SK-N-MC (cell line): ENCODE measurements around the gene OR52E4.

Experiments
- DNase-seq: peaks from one replicate; pipeline ENCODE4 v3.0.0-alpha.2; 2011; ENCODE audit warnings: low read depth, low spot score
- H3K27ac ChIP-seq: fragments of 200-600 bp; sonication (generic); 2 replicates; pipeline ENCODE4 v1.5.1; 2016; ENCODE audit warnings: mixed run types
- H3K36me3 ChIP-seq: fragments of 200-600 bp; sonication (generic); 2 replicates; pipeline ENCODE4 v1.6.1; 2017; ENCODE audit warnings: antibody characterized with exemption, low read length, mixed read lengths; ENCODE audit not compliant: insufficient read depth
- H3K4me3 ChIP-seq: fragments of 200-600 bp; sonication (generic); 2 replicates; pipeline ENCODE4 v1.5.1; 2016
- H3K9ac ChIP-seq: fragments of 200-600 bp; sonication (generic); 2 replicates; pipeline ENCODE4 v1.8.0; 2017; ENCODE audit warnings: mixed run types, mixed read lengths; ENCODE audit not compliant: insufficient read length
- H3K9me3 ChIP-seq: fragments of 200-600 bp; sonication (generic); 2 replicates; pipeline ENCODE4 v1.6.1; 2017; ENCODE audit warnings: low read depth, mild to moderate bottlenecking, antibody characterized with exemption, low read length, moderate library complexity, mixed read lengths
- EZH2 ChIP-seq: fragments of 200-600 bp; sonication (generic); IDR thresholded peaks from one replicate; pipeline ENCODE4 v1.6.1; 2017; ENCODE audit warnings: antibody characterized with exemption
- FOXP2 ChIP-seq: optimal IDR thresholded peaks from 2 replicates; pipeline ENCODE3; 2011; ENCODE audit warnings: mild to moderate bottlenecking, moderate library complexity; ENCODE audit not compliant: insufficient read depth; ENCODE audit errors: extremely low read length, control extremely low read depth
- POLR2AphosphoS5 ChIP-seq: IDR thresholded peaks from 2 replicates; pipeline ENCODE4 v1.6.1; 2012; ENCODE audit warnings: mild to moderate bottlenecking, low read depth, low read length, borderline replicate concordance

OR52E4 gene

DNA sequence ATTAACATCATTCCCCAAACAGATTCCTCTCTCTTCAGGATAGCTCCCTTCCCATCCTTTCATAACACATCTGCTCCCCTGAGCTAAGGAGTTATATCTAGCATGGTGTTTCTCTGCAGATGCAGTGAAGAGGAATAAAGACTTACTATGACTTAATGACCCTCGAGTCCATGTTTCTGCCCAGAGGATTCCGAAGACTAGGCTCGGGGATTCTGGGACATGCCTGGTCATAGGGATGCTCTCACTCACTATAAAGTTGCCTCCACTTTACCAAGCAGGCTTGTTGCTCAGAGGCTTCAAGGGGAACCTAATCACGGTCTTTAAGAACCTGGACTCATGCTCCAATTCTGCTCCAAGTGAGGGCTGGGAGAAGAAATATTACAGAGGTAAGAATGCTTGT lies at the start of gene OR52E4:
Gene OR52E4 (plus strand): TSS at position 301 of the 400 bp plus-strand sequence. CDS start 3,664 bp downstream, outside the sequence.
- Histone ChIP-seq H3K9ac (no peak within 1 kb of the TSS), H3K36me3 (no peaks in the 10 kb centered on the region), H3K27ac (no peak within 1 kb of the TSS), H3K4me3 (no peak within 1 kb of the TSS), H3K9me3 (no peaks in the 10 kb centered on the region)
- no peak for TF ChIP-seq POLR2AphosphoS5
- DNase-seq: no peak

DNA sequence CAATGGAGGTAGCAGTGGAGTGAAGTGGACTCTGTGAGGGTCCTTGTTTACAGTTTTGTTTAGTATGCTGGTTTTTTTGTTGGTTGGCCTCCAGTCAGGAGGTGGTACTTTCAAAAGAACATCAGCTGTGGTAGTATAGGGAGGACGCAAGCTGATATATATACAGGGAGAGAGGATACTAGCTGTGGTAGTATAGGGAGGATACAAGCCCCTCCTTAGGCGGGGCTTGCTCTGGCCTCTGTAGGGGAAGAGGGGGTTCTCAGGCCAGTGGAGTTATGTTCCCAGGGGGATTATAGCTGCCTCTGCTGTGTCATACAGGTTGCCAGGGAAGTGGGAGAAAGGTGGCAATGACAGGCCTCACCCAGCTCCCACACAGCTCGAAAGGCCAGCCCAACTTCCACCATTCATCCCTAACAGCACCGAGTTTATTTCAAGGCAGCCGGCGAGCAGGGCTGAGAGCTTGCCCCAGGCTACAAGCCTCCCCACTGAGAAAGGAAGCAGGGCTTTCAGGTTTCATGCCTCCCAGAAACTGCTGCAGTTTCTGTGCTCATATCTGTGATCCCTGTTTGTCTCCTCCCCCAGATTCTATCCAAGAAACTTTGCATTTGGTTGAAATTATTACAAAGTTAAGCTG lies 49.1 kb upstream of the OR52E4 start:
- TF ChIP-seq POLR2AphosphoS5 (no peak), FOXP2 (no peak), EZH2 (no peak)
- Histone ChIP-seq H3K9me3 (no peaks in the 10 kb centered on the region), H3K4me3 (no peak overlapping the region), H3K27ac (no peak overlapping the region), H3K9ac (no peak overlapping the region), H3K36me3 (no peaks in the 10 kb centered on the region)
- DNase-seq: peak; percentile 24

DNA sequence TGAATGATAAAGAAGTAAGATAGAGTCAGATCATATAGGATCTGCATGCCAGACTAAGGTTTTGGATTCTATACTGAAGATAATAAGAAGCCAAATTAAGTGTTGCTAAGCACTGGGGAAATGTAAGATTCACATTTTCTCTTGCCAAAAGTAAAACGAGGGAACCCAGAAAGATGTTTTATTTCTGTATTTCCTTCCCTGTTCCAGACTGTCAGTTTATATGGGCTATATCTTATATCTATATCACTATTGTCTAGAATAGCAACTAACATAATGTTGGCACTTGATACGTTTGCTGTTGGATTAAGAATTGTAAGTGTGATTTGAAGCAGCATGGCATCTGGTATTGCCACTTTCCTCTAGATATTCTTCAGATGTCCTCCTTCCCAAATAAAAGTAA lies 47.0 kb upstream of the OR52E4 start:
- no peaks in the 10 kb centered on the region for H3K9me3 ChIP-seq
- no peak overlapping the region for H3K27ac ChIP-seq
- no peak overlapping the region for H3K9ac ChIP-seq
- TF ChIP-seq EZH2 (no peak), POLR2AphosphoS5 (no peak), FOXP2 (no peak)
- DNase-seq: no peak
- no peak overlapping the region for H3K4me3 ChIP-seq
- H3K36me3 ChIP-seq: no peaks in the 10 kb centered on the region

DNA sequence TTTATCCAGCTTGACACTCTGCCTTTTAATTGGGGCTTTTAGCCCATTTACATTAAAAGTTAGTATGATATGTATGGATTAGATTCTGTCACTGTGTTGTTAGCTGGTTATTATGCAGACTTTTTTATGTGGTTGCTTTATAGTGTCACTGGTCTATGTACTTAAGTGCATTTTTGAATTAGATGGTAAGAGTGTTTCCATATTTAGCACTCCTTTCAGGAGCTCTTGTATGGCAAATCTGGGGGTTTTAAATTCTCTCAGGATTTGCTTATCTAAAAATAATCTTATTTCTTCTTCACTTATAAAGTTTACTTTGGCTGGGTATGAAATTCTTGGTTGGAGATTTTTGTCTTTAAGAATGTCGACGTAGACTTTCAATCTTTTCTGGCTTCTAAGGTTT lies 42.7 kb upstream of the OR52E4 start:
- no peaks in the 10 kb centered on the region for H3K9me3 ChIP-seq
- H3K9ac ChIP-seq: no peak overlapping the region
- H3K4me3 ChIP-seq: no peak overlapping the region
- DNase-seq: no peak
- H3K27ac ChIP-seq: no peak overlapping the region
- no peaks in the 10 kb centered on the region for H3K36me3 ChIP-seq
- TF ChIP-seq POLR2AphosphoS5: no peak
- no peak for TF ChIP-seq FOXP2
- TF ChIP-seq EZH2: no peak

DNA sequence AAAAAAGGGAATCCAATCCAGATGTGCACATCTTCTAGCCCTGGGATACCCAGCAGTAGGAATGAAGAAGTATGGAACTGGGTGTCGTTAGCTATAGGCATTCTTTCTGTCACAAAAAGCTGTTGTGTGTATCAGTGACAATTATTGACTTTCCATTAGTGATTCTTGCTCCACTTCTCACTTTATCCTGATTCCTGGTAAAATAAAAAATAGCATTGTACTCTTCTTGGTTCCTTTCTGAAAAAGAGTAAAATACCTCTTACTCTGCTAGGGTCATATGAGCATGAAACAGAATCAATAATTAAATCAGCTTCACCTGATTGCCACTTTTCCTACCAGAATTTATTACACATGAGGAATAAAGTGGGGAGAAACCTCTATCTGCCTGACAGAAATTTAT lies 38.6 kb upstream of the OR52E4 start, which contains the start of gene OR52E6:
Gene OR52E6 (minus strand): TSS at position 101 of the 400 bp plus-strand sequence. CDS start 0 bp downstream, at position 101.
- TF ChIP-seq EZH2: no peak
- no peak for TF ChIP-seq POLR2AphosphoS5
- no peak for TF ChIP-seq FOXP2
- H3K27ac ChIP-seq: no peak within 1 kb of the TSS
- H3K36me3 ChIP-seq: no peaks in the 10 kb centered on the region
- no peaks in the 10 kb centered on the region for H3K9me3 ChIP-seq
- H3K4me3 ChIP-seq: no peak within 1 kb of the TSS
- H3K9ac ChIP-seq: no peak within 1 kb of the TSS
- DNase-seq: no peak

DNA sequence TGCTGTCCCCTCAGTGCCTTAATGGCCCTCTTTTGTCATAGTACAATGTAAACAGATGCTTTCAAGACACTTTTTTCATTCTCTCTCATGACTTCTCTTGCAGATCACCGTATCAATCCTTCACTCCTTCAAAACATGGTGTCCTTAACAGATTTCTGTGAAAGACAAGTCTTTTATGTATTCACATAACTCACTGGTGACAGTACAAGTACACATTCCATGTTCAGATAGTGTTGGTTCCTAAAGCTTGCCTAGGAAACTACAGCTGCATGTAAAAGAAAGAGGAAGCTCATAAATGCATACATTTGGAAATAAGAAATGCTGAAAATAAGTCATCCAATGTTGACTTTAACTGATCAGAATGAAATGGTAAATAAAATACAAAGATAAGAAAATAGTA lies 33.7 kb upstream of the OR52E4 start:
- H3K9me3 ChIP-seq: no peaks in the 10 kb centered on the region
- no peak overlapping the region for H3K4me3 ChIP-seq
- H3K9ac ChIP-seq: no peak overlapping the region
- H3K36me3 ChIP-seq: no peaks in the 10 kb centered on the region
- DNase-seq: no peak
- H3K27ac ChIP-seq: no peak overlapping the region
- no peak for TF ChIP-seq FOXP2
- no peak for TF ChIP-seq POLR2AphosphoS5
- no peak for TF ChIP-seq EZH2

DNA sequence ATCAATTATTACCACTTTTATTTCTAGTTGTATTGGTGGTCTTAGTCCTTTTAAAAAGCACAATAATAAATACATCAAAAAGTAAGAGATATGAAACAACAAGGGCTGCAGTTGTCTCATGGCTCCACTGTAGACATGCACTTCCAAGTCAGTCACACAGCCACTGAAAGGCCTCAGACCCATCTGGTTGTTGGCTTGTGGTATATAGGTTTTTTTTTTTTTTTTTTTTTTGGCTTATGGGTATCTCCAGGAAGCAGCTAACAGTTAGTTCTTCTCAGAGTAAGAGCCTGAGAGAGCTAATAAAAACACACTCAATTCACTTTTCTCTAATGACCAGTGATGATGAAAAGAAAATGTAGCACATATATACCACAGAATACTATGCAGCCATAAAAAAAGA lies 32.7 kb upstream of the OR52E4 start:
- no peak overlapping the region for H3K9ac ChIP-seq
- DNase-seq: no peak
- TF ChIP-seq EZH2 (no peak), POLR2AphosphoS5 (no peak), FOXP2 (no peak)

DNA sequence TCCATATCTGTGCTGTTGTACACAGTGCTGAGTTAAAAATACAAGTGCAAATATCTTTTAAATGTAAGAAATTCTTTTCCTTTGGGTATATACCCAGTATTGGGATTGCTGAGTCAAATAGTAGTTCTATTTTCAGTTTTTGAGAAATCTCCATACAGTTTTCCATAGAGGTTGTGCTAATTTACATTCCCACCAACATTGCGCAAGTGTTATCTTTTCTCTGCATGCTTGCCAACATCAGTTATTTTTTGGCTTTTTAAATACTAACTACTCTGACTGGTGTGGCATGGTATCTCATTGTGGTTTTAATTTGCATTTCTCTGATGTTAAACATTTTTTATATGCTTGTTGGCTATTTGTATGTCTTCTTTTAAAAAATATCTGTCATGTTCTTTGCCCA lies 29.4 kb upstream of the OR52E4 start:
- H3K27ac ChIP-seq: no peak overlapping the region
- no peak overlapping the region for H3K9ac ChIP-seq
- TF ChIP-seq POLR2AphosphoS5 (no peak), EZH2 (no peak), FOXP2 (no peak)
- no peak for DNase-seq
- H3K9me3 ChIP-seq: no peaks in the 10 kb centered on the region
- no peak overlapping the region for H3K4me3 ChIP-seq
- H3K36me3 ChIP-seq: no peaks in the 10 kb centered on the region

More for the DNA sequence above, 32.7 kb upstream of the OR52E4 start:
- H3K4me3 ChIP-seq: no peak overlapping the region
- H3K9me3 ChIP-seq: no peaks in the 10 kb centered on the region
- no peaks in the 10 kb centered on the region for H3K36me3 ChIP-seq
- H3K27ac ChIP-seq: no peak overlapping the region

DNA sequence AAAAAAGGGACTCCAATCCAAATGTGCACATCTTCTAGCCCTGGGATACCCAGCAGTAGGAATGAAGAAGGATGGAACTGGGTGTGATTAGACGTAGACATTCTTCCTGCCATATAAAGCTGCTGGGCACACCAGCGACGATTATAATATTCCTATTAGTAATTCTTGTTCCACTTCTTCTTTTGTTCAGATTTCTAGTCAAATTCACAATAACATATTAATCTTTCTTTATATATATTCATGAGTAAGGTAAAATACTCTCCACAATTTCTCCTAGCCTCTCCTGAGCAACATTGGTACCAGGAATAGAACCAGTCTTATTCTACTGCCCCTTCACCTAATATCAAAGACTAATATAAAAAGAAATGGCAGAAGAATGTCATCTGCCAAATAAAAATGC lies 22.8 kb upstream of the OR52E4 start, which contains the start of gene OR52E8:
Gene OR52E8 (minus strand): TSS at position 101 of the 400 bp plus-strand sequence. CDS start 0 bp downstream, at position 101.
- TF ChIP-seq FOXP2 (no peak), POLR2AphosphoS5 (no peak), EZH2 (no peak)
- H3K9ac ChIP-seq: no peak within 1 kb of the TSS
- no peak within 1 kb of the TSS for H3K4me3 ChIP-seq
- H3K27ac ChIP-seq: no peak within 1 kb of the TSS
- no peaks in the 10 kb centered on the region for H3K36me3 ChIP-seq
- H3K9me3 ChIP-seq: no peaks in the 10 kb centered on the region
- no peak for DNase-seq
